HG03521 (cell line): ENCODE measurements around the gene PRDM1.

Experiments used
- ATAC-seq: cut with Tn5 transposase; IDR thresholded peaks from one replicate; pipeline ENCODE4 v1.9.1; 2021; ENCODE audit warnings: mild to moderate bottlenecking, moderate library complexity; ENCODE audit not compliant: unreplicated experiment

The PRDM1 gene

GRCh38 chr6:106094964-106095335, 8.8 kb downstream of the PRDM1 start:
- no peak for ATAC-seq

- ATAC-seq: peak; percentile 50
Measured at GRCh38 chr6:106097411-106098231, 11.5 kb downstream of the PRDM1 start.

- ATAC-seq: peak; percentile 36
Measured at GRCh38 chr6:106098383-106099234, 12.5 kb downstream of the PRDM1 start.

- ATAC-seq: no peak
Measured at GRCh38 chr6:106099235-106099537, 13.1 kb downstream of the PRDM1 start.

- ATAC-seq: no peak
Measured at GRCh38 chr6:106100755-106101154, 14.6 kb downstream of the PRDM1 start.

GRCh38 chr6:106101466-106101865, 15.3 kb downstream of the PRDM1 start:
- ATAC-seq: no peak

GRCh38 chr6:106102034-106102433, 15.9 kb downstream of the PRDM1 start:
- peak; percentile 49 for ATAC-seq

- ATAC-seq: no peak
Measured at GRCh38 chr6:106102967-106103727, 17.0 kb downstream of the PRDM1 start.

- ATAC-seq: peak; percentile 43
Measured at GRCh38 chr6:106103728-106104109, 17.6 kb downstream of the PRDM1 start.

GRCh38 chr6:106104476-106104875, 18.3 kb downstream of the PRDM1 start:
- ATAC-seq: no peak

GRCh38 chr6:106104941-106105340, 18.8 kb downstream of the PRDM1 start:
- ATAC-seq: no peak

- no peak for ATAC-seq
Measured at GRCh38 chr6:106105493-106105892, 19.4 kb downstream of the PRDM1 start.

GRCh38 chr6:106106276-106107042, 20.3 kb downstream of the PRDM1 start:
- no peak for ATAC-seq

- no peak for ATAC-seq
Measured at GRCh38 chr6:106107043-106107613, 21.0 kb downstream of the PRDM1 start.

- ATAC-seq: no peak
Measured at GRCh38 chr6:106108129-106108528, 22.0 kb downstream of the PRDM1 start.

- no peak for ATAC-seq
Measured at GRCh38 chr6:106109029-106109428, 22.9 kb downstream of the PRDM1 start.

GRCh38 chr6:106110164-106110826, 24.2 kb downstream of the PRDM1 start:
- ATAC-seq: no peak

GRCh38 chr6:106112433-106112832, 26.3 kb downstream of the PRDM1 start:
- no peak for ATAC-seq

GRCh38 chr6:106113256-106113959, 27.3 kb downstream of the PRDM1 start:
- ATAC-seq: no peak
